GM12873 (cell line): Measurements from ENCODE around the gene SPCS1.

Source experiments
- TF ChIP-seq, protein P1 (sequence below): IDR thresholded peaks from 2 replicates; pipeline ENCODE4 v1.5.1; 2012; ENCODE audit warnings: low read depth, mild to moderate bottlenecking, moderate library complexity, low read length, control low read depth; ENCODE audit not compliant: insufficient read depth; ENCODE audit errors: missing control alignments

The SPCS1 gene

DNA sequence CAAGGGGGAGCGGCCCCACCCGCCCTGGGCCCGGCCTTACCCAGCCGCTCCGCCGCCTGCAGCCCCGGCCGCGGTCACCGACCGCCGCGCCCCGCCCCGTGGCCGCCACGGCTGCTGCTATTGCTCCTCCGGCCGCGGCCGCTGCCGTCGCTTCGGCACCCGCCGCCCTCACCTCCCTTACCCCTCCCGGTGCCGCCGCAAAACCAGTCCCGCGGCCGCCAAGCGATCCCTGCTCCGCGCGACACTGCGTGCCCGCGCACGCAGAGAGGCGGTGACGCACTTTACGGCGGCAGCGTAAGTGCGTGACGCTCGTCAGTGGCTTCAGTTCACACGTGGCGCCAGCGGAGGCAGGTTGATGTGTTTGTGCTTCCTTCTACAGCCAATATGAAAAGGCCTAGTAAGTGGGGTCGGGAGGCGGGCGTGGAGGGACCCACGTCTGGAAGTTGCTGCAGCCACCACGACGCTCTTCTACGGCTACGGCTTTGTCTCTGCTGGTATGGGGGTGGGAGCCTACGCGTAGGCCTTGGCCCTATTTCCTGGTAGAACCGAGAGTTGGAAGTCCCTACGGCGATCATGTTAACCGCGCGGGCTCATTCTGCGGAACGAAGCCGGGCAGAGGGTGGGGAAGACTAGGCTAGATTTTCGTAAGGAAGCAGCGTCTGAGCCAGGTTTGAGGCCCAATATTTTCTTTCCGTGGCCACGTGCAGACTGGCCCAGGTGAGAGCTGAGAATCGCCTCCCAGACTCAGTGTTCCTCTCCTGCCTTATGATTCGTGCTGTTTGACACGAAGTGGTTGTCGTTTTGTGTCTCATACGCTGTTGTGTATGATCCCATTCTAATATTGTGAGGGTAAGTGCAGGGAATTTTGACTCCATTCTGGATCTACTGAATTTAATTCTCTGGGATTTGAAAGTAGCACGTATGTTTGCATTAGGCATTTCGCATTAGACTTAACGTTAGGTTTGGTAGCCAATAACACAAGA is 19.9 kb upstream of the SPCS1 start, which contains the start of the genes GNL3 and PBRM1:
Gene GNL3, plus strand, starts transcription at position 324 of the 983 bp plus-strand sequence. Its CDS starts 61 bp downstream, at position 385.
Gene PBRM1, minus strand, starts transcription at position 205 of the 983 bp plus-strand sequence.
- TF ChIP-seq, protein P1, sequence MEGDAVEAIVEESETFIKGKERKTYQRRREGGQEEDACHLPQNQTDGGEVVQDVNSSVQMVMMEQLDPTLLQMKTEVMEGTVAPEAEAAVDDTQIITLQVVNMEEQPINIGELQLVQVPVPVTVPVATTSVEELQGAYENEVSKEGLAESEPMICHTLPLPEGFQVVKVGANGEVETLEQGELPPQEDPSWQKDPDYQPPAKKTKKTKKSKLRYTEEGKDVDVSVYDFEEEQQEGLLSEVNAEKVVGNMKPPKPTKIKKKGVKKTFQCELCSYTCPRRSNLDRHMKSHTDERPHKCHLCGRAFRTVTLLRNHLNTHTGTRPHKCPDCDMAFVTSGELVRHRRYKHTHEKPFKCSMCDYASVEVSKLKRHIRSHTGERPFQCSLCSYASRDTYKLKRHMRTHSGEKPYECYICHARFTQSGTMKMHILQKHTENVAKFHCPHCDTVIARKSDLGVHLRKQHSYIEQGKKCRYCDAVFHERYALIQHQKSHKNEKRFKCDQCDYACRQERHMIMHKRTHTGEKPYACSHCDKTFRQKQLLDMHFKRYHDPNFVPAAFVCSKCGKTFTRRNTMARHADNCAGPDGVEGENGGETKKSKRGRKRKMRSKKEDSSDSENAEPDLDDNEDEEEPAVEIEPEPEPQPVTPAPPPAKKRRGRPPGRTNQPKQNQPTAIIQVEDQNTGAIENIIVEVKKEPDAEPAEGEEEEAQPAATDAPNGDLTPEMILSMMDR, result no peak

- TF ChIP-seq, protein P1, result no peak
Measured at GRCh38 chr3:52688266-52688665, 17.6 kb upstream of the SPCS1 start.

DNA sequence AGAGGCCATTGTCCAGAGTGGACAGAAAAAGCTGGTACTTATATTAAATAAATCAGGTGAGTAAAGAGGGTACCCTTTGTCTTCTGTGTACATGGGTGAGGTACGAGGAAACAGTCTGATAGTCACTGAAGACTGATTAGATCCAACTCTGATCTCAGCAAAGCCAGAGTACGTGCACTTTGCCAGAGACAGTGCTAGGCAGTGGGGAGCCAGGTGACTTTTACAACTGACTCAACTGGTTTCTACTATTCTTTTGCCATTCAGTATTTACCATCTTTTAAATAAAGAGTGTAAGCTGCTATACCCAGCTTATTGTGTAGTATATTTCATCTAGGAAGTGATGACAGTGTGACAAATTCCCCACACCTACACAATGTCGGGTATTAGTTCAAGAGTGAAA is 16.8 kb upstream of the SPCS1 start:
- TF ChIP-seq, protein P1, result no peak

DNA sequence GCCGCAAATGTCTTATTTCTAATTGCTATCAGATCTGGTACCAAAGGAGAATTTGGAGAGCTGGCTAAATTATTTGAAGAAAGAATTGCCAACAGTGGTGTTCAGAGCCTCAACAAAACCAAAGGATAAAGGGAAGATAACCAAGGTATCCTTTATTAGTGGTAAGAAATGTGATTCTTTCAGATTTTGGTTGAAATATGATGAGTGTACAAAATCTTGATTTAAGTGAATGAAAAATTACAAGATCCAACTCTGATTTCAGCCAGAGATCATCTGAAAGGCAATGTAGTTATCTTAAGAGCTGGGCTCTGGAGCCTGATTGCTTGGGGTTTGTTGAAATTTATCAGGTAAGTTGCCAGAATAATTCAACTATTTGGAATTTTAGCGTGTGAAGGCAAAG is 15.3 kb upstream of the SPCS1 start:
- TF ChIP-seq, protein P1, result no peak

DNA sequence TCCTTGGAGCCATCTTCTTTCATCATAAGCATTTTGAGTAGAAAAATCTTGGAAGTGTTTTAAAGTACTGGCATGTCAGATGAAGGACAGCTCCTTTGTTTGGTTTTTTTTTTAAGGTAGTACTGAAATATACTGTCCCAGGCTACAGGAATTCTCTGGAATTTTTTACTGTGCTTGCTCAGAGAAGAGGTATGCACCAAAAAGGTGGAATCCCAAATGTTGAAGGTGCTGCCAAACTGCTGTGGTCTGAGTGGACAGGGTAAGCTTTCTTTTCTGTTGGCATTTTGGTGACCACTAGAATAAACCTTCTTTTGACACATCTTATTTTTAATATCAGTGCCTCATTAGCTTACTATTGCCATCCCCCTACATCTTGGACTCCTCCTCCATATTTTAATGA is 12.8 kb upstream of the SPCS1 start:
- TF ChIP-seq, protein P1, result no peak

DNA sequence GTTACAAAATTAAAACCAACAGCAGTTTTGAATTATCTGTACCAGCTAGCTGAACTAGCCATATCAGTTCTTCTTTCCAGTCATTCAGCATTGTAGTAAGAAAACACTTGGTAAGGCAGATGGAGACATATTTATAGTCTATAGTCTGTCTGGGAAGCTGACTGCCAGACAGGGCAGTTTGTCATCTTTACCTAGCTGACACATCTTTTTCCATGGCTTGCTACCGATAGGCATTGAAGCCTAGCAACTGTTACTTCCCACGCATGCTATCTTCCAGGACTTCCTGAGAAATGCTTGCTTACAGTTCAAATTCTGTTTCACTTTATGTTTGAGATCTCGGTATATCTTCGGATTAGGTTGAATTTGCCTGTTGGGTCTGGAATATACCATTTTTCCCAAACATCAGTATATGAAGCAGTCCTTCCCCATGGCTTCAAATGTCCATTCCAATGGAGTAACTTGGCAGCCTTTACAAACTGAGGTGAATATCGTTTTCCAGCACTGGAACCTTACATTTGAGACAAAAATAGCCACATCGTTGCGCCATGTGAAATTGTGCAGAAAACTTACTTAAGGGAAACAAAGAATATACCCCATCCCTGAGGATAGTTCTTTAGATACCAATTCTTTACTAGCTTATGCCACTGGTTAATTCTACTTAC is 11.2 kb upstream of the SPCS1 start:
- TF ChIP-seq, protein P1, result no peak
